T-helper 2 cell (primary cell): ENCODE measurements around the gene PARD3.

Experiments used
- DNase-seq, 5 experiments: peaks; one replicate each; pipeline versions ENCODE4 v3.0.0 to v3.0.0-alpha.2; 2012 to 2022

The PARD3 gene

DNA sequence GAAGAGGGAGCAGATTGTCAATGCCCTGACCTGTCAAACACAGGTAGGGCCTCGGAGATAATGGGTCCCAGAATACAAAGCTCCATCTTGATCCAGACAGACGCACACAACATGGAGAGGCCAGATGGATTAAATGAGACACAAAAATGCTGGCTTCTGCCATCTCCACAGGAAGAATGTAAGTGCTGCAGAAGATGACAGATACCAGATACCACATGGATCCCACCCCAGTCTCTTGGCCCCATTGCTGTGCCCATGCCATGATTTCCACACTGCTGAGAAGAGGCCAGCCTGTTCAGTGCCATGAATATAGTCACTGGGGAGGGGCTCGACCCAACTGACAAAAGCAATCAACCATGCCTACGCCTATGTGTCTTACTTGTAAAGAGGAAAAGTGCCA is 487.9 kb downstream of the PARD3 start:
- DNase-seq: no peak

DNA sequence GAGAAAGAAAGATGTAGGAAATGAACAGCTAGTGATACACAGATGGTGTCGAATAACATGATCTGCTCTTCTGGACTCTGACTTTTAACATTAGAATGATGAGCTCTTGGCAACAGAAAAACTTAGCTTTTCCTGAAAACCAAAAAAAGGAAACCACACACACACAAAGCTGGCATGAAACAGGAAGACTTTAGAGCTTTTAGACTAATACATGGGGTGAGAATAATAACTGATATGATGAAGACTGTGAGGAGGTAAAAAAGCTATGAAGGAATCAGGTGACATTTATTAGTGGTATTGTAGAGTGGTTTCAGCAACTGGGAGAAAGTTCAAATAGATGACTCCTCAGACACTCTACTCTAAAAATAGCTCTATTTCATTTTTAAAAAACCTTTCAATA is 491.9 kb downstream of the PARD3 start:
- no peak for DNase-seq

DNA sequence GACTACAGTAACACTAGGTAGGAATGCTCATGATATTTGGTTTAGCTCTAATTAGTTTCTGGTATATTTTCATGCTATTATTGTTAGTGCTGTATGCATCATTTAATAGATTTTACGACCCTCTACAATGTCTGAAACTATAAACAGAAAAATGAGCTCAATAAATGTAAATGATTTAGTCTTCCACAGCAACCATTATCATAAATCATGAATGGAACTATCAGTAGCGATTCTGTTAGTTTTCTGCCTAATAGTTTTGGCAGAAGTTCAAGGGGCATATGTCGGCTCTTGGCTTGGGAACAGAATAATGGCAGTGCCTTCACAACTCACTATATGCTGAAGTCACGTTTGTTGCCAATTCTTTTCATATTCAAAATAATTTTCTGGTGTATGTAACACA is 494.8 kb downstream of the PARD3 start:
- DNase-seq: no peak

DNA sequence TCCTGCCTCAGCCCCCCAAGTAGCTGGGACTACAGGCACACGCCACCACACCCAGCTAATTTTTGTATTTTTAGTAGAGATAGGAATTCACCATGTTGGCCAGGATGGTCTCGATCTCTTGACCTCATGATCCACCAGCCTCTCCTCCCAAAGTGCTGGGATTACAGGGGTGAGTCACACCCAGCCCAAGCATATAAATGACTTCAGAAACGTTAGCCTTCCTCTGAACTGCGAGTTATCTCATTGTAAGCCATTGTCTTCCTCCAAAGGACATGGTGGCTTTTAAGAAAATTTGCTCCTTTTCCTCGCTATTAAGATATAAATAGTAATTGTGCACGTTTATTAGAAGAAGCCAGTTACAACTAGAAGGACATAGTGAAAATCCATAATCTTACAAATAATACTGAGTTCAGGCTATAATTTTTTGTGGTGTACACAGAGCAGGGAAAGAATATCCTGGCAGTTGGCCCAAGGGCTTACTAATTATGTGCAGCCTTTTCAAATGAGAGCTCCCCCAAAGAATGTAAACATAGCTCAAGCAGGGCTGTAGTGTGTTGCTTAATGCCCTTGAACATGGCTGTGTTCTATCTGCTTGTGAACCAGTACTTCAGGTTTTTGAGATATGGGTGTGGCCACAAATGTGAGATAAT is 495.8 kb downstream of the PARD3 start:
- DNase-seq: no peak

DNA sequence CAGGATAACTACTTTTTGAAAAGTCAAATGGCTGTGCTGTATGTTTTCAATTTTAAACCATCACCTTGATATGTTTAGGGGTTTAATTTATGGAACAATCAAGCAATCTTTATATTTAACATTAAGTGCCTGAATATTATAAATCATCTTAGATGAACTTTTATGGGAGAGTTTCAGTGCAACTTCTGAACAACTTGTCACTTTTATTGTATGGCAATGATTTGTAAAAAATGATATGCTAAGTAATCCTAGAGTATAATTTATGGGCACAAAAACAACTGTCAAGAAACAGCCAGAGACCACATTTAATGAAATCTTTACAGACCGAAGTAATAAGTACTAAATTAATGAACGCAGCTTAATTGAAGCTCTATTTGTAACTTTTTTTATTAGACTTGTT is 498.9 kb downstream of the PARD3 start:
- no peak for DNase-seq

DNA sequence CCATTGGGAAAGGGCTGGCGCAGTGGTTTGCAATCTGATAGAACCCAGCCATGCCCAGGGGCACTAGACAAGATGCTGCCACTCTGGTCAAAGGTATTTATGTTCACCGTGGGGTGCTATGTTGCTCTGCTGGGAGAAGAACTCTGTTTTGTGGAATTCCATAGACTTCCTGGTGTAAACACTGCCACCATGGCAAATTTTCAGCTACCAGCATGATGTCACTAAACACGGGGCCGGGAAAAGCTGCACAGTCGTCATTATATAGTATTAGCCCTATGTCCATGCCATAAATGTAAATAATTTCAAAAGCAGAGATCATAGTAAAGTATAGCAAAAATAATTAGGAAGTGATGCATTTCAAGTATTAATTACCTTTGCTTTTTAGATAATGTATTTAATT is 500.6 kb downstream of the PARD3 start:
- no peak for DNase-seq

DNA sequence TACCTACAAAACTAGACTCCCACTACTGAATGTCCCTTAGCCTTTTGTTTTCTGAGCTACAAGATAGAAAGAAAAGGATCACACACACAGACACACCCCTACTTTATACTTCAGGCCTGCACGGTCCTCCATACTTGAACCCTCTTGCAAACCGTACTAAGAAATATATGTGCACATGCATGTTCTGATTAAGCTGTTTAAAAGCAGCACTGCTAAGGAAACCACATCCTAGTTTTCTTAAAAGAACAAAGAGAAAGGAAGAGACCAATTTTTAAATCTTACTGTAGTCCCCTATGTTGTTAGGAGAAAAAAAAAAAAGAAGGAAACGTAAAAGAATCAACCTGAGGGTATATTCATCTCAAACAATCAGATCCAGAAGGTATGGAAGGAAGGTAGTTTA is 501.2 kb downstream of the PARD3 start:
- DNase-seq: no peak

DNA sequence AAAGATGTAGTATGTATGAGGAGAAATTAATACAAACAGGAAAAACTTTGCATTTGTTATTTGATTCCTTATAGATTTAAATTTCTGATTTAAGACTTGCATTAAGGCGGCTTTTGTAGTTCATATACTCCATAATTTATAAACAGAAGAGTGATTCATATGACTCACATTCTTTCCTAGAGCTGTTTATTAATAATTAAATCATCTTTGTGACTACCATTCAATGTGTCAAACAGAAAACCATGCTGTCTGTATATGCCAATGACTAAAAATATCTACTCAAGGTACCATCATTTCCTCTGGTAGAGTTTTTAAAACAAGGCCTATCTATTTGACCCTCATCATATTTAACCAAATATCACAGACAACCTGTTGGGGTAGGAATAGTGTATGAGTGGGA is 501.7 kb downstream of the PARD3 start:
- no peak for DNase-seq

DNA sequence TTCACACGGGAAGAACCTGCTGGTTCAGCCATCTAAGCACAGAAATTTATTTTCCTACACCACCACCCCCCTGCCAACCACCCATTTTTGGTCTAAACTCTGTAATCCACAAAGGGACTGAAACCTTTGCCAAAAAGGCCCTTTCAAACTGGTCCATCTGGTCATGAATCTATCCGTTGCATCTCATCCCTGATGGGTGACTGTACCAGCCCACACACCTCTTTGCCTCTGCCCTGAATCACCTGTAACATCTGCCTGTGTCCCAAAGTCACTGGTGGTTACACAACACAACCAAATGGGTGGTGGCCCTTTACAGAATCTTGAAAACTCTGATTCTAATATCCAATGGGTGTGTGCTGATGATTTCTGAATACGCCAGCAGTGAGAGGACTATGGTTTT is 503.4 kb downstream of the PARD3 start:
- no peak for DNase-seq

DNA sequence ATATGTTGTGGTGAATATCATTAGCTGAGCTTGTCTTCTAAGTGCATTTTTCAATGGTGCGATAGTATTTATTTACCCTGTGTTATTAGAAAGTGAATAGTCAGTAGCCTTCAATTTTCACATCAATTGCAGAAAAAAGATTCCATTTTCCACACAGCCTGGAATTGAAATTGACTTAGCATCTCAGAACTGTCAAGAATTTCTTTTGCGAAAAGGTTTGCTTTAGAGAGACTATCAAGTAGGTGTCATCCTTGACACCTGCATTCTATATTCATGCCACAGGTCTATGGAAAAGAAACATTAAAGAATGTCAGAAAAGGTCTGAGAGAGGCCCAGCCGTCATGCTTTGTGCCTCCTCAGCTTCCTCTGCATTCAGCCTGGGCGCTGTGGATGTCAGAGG is 504.9 kb downstream of the PARD3 start:
- DNase-seq: no peak

DNA sequence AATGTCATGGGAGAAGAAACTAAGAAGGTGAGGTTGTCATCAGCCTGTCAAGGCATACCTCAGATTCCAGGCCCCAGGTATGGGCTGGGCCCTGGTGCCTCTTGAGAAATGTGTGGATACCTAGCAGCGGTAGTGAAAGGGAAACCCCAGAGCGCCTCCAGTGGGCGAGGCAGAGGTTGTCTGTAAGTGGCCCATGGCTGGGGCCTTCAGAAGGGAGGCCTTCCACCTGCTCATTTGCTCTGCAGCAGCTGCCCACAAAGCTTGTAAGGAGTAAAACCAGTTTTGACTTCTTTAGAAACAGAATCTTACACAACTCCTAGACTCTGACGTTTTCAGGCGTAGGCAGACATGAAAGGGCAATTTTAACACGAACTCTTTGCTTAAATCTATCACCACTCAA is 509.9 kb downstream of the PARD3 start:
- no peak for DNase-seq

DNA sequence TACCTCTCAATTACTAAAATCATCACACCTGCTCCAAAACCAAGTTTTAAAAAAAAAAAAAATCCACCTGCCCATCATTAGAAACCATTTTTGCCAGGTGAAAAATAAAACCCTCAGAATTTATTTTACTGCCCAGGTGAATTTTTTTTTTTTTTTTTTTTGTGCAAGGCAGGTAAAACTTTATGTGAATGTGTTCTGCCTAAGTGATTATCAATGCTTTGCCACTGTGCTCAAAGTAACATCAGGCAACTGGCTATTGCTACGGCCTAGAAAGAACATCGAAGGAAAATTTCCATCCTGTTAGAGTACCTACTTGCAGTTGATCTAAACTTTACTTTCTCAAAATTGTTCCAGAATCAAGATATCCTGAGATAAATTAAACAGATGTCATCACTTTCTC is 512.1 kb downstream of the PARD3 start:
- no peak for DNase-seq

DNA sequence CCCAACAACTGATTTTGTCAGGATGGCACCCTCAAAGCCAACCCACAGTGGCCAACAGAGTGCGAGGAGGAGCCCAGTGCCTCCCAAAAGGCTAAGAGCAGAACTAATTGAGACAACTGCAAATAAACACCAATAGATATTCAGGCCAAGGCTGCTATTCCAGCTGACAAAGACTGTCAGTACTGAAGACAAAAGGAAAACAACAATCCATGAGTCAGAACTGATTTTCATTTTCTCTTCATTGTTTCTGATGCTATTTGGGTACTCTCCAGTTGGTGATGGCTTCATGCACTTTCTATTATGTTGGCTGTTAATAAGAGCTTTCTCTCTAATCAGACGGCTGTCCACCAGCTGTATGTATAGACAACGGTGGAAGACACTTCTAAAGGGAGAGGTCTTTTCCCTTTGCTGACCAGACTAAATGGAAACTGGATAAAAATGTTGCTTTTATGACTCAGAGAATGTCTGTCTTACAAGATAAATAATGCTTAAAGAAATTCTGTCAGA is 515.9 kb downstream of the PARD3 start:
- DNase-seq: no peak

DNA sequence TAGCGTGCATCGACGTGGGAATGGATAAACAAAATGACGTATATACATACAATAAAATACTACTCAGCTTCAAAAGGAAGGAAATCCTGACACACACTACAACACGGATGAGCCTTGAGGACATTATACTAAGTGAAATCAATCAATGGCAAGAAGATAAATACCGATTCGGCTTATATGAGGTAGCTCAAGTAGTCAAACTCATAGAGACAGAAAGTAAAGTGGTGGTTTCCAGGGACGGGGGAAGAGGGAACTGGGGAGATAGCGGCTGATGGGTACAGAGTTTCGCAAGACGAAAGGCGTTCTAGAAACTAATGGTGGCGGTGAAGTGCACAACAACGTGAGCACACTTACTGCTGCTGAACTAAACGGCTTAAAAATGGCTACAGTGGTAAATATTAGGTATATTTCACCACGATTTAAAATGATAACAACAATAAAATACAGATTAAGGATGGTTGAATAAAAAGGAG is 516.7 kb downstream of the PARD3 start:
- DNase-seq: no peak

DNA sequence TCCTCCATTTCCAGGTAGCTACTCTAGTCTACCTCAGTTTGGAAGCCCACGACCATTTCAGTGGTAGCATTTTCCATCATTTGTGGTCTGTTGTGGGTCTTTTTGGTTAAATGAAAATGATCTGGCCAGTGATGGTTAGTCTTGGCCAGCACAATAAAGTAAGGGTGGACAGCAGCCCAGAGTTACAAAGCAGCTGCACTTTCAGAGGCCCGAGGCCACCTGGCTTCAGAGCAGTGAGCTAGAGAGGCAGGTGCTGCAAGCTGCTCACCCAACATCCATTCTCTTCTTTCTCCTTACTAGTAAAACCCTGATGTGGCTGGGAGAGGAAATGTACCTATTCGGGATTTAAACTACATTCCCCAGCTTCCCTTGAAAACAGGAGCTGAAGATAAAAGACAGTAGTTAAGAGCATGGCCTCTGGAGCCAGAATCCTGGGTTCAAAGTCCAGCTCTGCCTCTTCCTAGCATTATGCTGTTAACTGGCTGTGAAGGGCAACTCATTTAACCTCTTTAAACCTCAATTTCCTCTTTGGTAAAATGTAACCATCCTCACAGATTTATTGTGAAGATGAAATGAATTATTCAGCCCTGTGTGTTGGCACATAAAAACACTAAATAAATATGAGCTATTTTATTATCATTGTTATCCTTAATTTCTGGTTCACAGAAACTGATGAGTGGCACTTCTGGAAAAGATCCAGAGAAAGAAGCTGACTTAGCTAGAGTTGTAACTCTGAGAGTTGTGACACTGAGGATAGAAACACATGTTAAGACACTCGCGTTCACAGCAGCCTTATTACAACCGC is 517.4 kb downstream of the PARD3 start:
- no peak for DNase-seq

DNA sequence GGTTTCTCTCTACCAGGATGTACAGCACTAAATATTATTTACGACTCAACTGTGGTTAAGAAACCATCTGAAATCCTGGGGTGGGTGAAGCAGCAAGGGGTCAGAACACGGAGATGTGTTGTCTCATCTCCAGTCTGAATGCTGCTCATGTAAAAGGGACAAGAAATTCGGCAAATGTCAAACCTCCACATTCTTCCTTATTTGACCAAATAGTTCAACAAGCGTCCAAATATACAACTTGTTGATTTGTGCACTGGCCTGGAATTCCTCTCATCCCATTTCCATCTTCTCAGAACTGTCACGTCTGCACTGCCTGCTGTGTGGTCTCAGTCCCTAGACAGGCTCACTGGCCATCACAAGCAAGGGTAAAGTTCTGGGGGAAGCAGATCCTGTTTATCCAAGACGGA is 520.0 kb downstream of the PARD3 start:
- no peak for DNase-seq

DNA sequence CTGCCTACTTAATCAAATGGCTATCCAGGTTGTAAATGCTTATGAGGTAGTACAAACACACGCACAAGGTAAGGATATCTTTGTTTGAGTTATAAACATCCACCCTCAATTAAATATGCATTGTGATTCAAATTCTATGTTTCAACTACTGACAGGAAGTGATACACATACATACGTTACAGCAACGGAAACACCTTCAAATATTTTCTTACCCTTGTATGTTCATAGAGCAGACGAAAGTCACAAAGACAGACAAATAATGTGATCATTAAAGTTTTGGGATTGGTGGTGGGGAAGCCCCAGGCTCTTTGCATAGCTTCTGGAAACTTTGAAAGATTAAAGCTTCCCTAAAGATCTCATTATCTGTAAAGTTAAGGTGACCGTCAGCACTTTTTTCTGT is 521.0 kb downstream of the PARD3 start:
- DNase-seq: no peak

DNA sequence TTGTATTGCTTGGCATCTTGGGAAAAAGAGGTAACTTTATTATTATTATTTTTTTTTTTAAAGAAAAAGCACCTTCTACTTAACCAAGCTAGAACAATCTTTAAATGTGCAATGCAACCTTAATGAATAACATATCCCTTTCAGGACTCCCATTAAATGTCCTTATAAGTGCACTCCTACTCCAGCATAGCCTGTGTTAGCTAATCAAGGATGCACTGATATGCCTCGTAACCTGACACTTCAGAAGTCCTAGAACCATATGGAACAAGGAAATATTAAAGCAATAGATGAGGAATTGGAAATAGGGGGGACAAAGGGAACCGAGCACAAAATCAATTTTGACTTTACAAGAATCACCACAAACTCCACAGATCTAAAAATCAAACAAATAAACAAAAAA is 522.4 kb downstream of the PARD3 start:
- no peak for DNase-seq

DNA sequence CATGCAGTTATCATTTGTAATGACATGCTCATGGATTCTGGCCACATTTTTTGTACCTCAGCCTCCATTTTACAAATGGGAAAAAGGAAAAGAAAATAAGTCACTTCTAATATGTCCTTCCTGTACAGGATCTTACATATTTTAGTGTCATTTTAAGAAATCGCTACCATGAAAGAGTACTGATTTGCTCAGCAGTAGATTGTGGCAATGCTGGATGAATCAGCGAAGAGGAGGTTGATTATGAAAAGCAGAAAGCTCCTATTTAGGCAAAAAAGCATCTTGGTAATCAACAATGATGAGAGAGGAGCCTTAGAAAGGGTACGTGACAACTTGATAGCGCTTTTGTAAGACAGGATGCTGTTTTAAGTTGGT is 522.9 kb downstream of the PARD3 start:
- DNase-seq: no peak

DNA sequence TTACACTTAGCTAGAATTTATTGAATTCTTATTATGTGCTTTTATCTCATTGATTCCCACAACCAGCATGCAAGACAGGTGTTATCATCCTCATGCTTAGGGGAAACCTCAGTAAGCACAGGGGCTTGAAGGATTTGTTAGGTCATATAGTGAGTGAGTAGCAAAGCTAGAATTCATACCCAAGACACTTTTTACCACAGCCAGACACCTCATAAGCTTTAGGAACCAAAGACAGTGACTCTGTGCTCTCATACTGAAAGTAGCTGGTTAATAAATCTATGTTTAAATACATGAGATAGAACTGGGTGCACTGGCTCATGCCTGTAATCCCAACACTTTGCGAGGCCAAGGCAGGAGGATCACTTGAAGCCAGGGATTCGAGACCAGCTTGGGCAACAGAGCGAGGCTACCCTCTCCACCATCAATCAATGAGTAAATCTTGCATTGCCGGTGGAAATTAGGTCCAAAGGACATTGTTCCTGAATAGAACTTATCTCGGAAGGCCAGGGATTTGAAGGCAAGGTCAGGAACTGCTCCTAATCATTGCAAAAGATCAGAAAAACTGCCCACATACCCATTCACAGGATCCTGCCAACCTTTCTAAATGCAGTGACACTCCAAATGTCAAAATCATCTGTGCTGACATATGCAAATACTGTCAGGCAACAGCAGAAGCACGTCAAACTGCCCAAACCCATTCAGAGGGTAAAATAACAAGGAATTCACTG is 523.5 kb downstream of the PARD3 start:
- DNase-seq: no peak

DNA sequence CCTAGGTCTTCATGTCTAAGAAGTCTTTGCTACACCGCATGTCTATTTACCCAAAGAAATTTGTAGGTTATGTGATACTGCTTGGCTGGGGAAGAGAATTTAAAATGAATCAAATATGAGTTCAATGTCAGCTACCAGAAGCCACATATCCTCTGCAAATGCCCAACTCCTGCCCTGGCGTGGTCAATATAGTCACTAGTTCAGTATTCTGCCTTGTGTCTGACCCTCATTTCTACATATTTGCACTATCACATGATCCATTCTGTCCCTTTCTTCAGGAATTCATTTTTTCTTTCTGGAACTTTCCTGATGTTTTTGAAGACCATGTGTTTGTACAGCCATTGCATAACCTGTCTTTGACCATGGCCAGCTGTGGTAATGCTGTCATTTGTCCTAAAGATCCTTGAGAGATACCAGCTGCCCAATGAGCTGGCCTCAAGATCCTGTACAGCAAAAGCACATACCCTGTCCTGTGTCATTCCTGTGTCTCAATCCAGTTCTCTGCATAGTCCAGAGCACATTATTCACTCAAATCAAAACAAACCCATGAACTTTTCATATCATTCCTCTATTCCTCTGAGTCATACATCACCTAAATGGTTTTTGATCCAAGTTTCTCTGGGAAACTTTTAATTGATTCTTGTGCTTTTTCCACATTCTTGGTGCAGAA is 524.5 kb downstream of the PARD3 start:
- no peak for DNase-seq

DNA sequence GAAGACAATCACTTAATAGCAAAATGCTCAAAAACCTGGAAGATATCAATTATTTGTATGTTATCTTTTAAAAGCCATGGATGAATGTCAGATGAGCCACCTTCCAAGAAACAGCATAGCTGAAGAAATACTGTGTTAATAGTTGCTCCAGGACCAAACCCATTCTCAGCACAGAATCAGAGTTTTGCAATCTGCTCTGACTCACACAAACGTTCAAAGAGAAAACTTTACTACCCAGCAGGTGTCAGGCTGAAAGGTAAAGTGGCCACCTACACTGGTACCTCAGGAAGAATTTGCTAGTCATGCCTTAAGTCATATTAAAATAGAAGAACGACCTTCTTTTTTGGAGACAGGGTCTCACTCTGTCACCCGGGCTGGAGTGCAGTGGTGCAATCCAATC is 526.5 kb downstream of the PARD3 start:
- no peak for DNase-seq

DNA sequence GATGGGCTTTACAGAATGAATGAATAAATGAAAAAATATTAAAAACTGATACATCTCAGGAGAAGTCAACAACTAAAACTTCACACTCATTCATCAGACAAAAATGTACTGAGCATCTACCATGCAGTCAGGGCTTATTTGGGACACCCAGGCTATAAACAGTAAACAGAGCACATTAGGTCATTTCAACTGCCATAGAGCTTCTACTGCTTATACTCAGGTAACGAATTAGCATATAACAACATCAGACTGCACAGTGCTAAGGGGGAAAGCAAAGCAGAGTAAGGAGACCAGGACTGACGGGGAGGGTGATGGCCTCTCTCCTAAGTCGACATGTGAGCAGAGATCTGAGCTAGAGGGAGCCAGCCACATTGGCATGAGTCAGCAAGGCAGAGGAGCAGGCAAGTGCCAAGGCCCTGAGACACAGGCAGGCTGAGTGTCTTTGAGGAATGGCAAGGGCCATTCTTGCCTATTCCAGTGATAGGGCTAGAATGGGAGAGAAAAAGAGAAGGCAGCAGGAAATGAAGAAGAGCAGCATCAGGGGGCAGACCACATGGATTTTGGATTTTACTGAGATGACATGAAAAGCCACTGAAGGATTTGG is 528.9 kb downstream of the PARD3 start:
- DNase-seq: no peak
